VCaP (cell line): ENCODE results near the gene TSTD2.

Experiments used
- H3K27ac ChIP-seq: fragments of 450-650 bp; 2 replicates; pipeline ENCODE4 v1.5.1; 2017
- CTCF ChIP-seq: fragments of 450-650 bp; conservative IDR thresholded peaks from 2 replicates; pipeline ENCODE4 v1.5.1; 2017; ENCODE audit warnings: mild to moderate bottlenecking, moderate library complexity

TSTD2 gene

GRCh38 chr9:97558701-97559101, 74.5 kb downstream of the TSTD2 start:
- H3K27ac ChIP-seq, result peak overlapping the region; percentile 52; the same call in 1 of the 2 replicates
- no peak for TF ChIP-seq CTCF

- no peak for TF ChIP-seq CTCF
- peak overlapping the region; percentile 52 for H3K27ac ChIP-seq
Observed at GRCh38 chr9:97557606-97558095, 75.5 kb downstream of the TSTD2 start.

- no peak for TF ChIP-seq CTCF
- peak overlapping the region; percentile 52 for H3K27ac ChIP-seq
Observed at GRCh38 chr9:97556721-97557605, 76.2 kb downstream of the TSTD2 start.

GRCh38 chr9:97556036-97556720, 77.0 kb downstream of the TSTD2 start:
- peak overlapping the region; percentile 52 for H3K27ac ChIP-seq
- TF ChIP-seq CTCF, result no peak

GRCh38 chr9:97555164-97555563, 78.0 kb downstream of the TSTD2 start:
- no peak for TF ChIP-seq CTCF
- no peak overlapping the region for H3K27ac ChIP-seq

GRCh38 chr9:97554566-97555075, 78.5 kb downstream of the TSTD2 start:
- H3K27ac ChIP-seq, result no peak overlapping the region
- no peak for TF ChIP-seq CTCF

GRCh38 chr9:97553841-97554240, 79.3 kb downstream of the TSTD2 start:
- TF ChIP-seq CTCF, result no peak
- H3K27ac ChIP-seq, result no peak overlapping the region
